Activated naive CD8-positive, alpha-beta T cell treated with anti-CD3 and anti-CD28 coated beads for 36 hours (primary cell): Measurements from ENCODE around the gene TRAPPC5. TPM values are rescaled to one million over a fixed set of nuclear protein-coding genes. Genes with fewer than 3 reads are reported as not detected.
A peak's percentile ranks its signal among the peaks of the same experiment; 100 is the strongest.
"Not testable (repeated sequence)": the region's sequence is repeated elsewhere in the genome, so short reads cannot be mapped to it uniquely, and the experiment has no call there.

ENCODE experiments used
- DNase-seq: peaks from one replicate; pipeline ENCODE4 v3.0.0; 2021
- H3K27ac Mint-ChIP-seq: one replicate; pipeline ENCODE4 v1.8.0; 2022; ENCODE audit warnings: mild to moderate bottlenecking, moderate library complexity, mixed read lengths
- H3K27me3 Mint-ChIP-seq: one replicate; pipeline ENCODE4 v1.8.0; 2022; ENCODE audit warnings: mild to moderate bottlenecking, mixed read lengths
- H3K36me3 Mint-ChIP-seq: one replicate; pipeline ENCODE4 v1.8.0; 2021; ENCODE audit warnings: mild to moderate bottlenecking, mixed read lengths
- H3K4me1 Mint-ChIP-seq: one replicate; pipeline ENCODE4 v1.8.0; 2021; ENCODE audit warnings: mixed read lengths
- H3K4me3 Mint-ChIP-seq: one replicate; pipeline ENCODE4 v1.8.0; 2022; ENCODE audit warnings: mild to moderate bottlenecking, moderate library complexity, mixed read lengths
- H3K9me3 Mint-ChIP-seq: one replicate; pipeline ENCODE4 v1.8.0; 2022; ENCODE audit warnings: mixed read lengths
- total RNA-seq, 2 experiments: library from RNA; stranded (reverse); gene quantifications; one replicate each; pipeline ENCODE4 v1.2.3, GENCODE V29; 2021

TRAPPC5 gene
- total RNA-seq, 2 experiments from 2014 or later, result 83.3 to 83.8 TPM

DNA sequence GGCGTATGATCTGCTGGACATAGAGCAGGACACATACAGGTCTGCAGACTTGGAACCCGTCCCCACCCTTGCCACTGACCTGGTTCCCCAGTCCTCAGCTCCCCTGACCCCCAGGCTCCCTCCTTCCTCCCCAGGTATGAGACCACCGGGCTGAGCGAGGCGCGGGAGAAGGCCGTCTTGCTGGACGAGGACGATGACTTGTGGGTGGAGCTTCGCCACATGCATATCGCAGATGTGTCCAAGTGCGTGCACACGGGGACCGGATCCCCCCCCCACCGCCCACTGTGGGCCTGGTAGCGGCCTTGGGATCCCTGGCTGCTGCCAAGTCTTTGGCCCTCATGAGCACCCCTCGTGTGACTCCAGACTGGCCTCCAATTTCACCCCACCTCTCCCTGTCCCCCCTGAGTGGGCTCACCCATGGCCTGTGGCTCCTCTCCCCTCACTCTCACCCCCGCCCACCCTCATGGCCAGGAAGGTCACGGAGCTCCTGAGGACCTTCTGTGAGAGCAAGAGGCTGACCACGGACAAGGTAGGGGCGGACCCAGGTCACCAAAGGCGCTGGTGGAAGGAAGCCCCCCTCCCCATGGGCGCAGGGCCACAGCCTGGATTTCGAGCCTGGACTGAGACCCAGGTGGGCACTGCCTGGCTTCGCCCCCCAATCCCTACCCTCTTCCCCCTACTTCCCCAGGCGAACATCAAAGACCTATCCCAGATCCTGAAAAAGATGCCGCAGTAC, 38.2 kb upstream of the TRAPPC5 start:
- Mint-ChIP-seq H3K9me3 (no peaks in the 10 kb centered on the region), H3K4me3 (no peak overlapping the region), H3K4me1 (peaks cover 8% of the 10 kb centered on the region), H3K27ac (no peak overlapping the region), H3K36me3 (peaks cover 11% of the 10 kb centered on the region), H3K27me3 (no peaks in the 10 kb centered on the region)
- no peak for DNase-seq

DNA sequence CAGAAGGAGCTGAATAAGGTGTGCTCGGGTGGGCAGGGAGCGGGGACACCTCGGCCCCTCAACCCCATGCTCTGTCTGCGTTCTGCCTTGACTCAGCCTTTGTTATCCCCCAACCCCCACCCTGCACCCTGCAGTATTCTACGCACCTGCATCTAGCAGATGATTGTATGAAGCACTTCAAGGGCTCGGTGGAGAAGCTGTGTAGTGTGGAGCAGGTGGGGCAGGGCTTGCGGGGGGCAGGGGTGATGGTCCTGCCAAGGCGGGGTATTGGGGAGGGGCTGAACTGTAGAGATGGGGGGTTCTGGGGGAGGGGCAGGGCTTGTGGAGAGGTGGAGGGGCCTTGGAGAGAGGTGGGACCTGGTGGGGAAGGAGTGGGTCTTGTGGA, 37.6 kb upstream of the TRAPPC5 start:
- Mint-ChIP-seq H3K9me3 (no peaks in the 10 kb centered on the region), H3K27ac (no peak overlapping the region), H3K36me3 (peaks cover 11% of the 10 kb centered on the region)

DNA sequence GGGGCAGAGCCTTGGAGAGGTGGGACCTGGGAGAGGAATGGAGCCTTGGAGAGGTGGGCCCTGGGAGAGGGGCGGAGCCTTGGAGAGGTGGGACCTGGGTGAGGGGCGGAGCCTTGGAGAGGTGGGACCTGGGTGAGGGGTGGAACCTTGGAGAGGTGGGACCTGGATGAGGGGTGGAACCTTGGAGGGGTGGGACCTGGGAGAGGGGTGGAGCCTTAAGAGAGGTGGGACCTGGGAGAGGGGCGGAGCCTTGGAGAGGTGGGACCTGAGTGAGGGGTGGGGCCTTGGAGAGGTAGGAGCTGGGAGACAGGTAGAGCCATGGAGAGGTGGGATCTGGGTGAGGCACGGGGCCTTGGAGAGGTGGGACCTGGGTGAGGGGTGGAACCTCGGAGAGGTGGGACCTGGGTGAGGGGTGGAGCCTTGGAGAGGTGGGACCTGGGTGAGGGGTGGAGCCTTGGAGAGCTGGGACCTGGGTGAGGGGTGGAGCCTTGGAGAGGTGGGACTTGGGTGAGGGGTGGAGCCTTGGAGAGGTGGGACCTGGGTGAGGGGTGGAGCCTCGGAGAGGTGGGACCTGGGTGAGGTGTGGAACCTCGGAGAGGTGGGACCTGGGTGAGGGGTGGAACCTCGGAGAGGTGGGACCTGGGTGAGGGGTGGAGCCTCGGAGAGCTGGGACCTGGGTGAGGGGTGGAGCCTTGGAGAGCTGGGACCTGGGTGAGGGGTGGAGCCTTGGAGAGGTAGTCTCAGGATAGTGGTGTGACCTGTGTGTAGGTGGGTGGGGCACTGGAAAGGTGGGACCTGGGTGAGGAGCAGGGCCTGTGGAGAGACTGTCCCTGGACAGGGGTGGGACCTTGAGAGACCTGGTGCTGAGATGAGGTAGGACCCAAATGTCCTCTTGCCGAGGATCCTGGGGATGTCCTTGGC, 36.7 kb upstream of the TRAPPC5 start:
- not testable (repeated sequence) for H3K9me3 Mint-ChIP-seq
- H3K36me3 Mint-ChIP-seq, result peaks cover 11% of the 10 kb centered on the region

More for the DNA sequence above, 37.6 kb upstream of the TRAPPC5 start:
- Mint-ChIP-seq H3K27me3 (no peaks in the 10 kb centered on the region), H3K4me3 (no peak overlapping the region), H3K4me1 (peaks cover 5% of the 10 kb centered on the region)
- no peak for DNase-seq

DNA sequence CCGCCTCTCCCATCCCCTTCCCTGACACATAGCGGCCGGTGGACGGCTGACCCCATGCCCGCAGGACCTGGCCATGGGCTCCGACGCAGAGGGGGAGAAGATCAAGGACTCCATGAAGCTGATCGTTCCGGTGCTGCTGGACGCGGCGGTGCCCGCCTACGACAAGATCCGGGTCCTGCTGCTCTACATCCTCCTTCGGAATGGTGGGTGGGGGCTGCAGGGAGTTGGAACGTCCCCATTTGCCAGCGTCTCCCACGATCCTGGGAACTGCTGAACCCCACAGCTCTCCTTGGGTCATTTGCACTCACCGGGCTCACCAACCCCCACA, 36.1 kb upstream of the TRAPPC5 start:
- no peaks in the 10 kb centered on the region for H3K9me3 Mint-ChIP-seq
- DNase-seq, result no peak
- H3K4me3 Mint-ChIP-seq, result no peak overlapping the region
- H3K36me3 Mint-ChIP-seq, result peaks cover 11% of the 10 kb centered on the region
- H3K4me1 Mint-ChIP-seq, result peaks cover 5% of the 10 kb centered on the region
- H3K27ac Mint-ChIP-seq, result no peak overlapping the region
- H3K27me3 Mint-ChIP-seq, result no peaks in the 10 kb centered on the region

More for the DNA sequence above, 36.7 kb upstream of the TRAPPC5 start:
- H3K4me3 Mint-ChIP-seq, H3K4me1 Mint-ChIP-seq, H3K27ac Mint-ChIP-seq, H3K27me3 Mint-ChIP-seq: not testable (repeated sequence)
- DNase-seq, result peak; percentile 35

DNA sequence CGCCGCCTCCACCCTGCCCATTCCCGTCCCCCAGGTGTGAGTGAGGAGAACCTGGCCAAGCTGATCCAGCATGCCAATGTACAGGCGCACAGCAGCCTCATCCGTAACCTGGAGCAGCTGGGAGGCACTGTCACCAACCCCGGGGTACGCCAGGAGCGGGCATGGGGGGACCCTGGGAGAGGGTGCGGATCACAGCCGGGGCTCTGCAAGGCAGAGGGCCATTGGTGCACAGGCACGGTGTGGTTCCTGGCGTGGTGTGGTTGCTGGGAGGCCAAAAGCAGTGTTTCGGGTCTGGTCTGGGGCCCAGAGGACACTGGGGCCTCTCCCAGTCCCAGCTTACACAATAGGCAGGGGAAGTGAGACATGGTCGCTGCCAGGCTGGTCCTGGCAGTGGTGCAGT, 35.5 kb upstream of the TRAPPC5 start:
- peaks cover 4% of the 10 kb centered on the region for H3K36me3 Mint-ChIP-seq
- no peaks in the 10 kb centered on the region for H3K9me3 Mint-ChIP-seq
- peaks cover 2% of the 10 kb centered on the region for H3K4me1 Mint-ChIP-seq
- no peak for DNase-seq
- H3K27me3 Mint-ChIP-seq, result no peaks in the 10 kb centered on the region
- no peak overlapping the region for H3K4me3 Mint-ChIP-seq
- H3K27ac Mint-ChIP-seq, result no peak overlapping the region

DNA sequence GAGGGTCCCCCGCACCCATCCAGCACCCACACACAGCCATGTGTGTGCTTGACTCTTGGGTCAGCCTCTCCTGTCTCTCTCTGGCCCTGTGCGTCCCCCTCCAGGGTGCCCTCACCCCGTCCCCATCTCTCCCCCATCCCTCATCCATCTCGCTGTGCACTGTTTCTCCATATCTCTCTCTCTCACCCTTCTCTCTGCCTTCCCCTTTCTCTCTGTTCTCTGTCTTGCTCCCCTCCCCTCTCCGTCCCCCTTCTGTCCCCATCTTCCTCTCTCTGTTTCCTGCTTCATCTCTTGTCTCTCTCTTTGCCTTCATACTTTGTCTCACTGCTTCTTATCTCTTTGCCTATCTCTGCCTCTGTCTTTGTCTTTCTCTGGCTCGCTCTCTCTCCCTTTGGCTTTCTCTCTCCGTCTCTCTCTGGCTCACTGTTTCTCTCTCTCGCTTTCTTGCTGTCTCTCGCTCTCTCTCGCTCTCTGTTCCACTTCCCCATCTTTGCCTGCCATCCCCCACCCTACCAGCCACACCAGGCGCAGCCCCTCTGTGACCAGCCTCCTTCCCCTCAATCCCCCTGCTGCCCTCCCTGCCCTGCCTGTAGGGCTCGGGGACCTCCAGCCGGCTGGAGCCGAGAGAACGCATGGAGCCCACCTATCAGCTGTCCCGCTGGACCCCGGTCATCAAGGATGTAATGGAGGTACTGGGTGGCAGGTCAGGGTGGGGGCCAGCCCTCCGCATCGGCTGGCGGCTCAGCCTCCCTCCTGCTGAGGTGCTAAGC, 34.8 kb upstream of the TRAPPC5 start:
- DNase-seq, result no peak
- Mint-ChIP-seq H3K27me3 (no peaks in the 10 kb centered on the region), H3K36me3 (peaks cover 4% of the 10 kb centered on the region), H3K9me3 (no peaks in the 10 kb centered on the region), H3K27ac (no peak overlapping the region), H3K4me3 (no peak overlapping the region), H3K4me1 (peaks cover 2% of the 10 kb centered on the region)

DNA sequence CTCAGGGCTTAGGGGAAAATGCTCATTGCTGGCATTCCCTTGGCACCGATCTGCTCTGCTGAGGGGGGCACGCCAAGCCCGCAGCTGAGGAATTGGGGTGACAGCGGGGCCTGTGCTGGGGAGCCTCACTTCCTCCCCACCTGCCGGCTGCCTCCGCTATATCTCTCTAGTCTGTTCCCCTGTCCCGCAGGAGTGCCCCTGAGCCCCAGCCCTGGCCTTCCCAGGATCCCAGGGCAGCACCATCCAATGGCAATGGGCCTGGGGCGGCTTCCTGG, 34.3 kb upstream of the TRAPPC5 start:
- no peaks in the 10 kb centered on the region for H3K9me3 Mint-ChIP-seq
- no peak overlapping the region for H3K4me3 Mint-ChIP-seq
- H3K27me3 Mint-ChIP-seq, result no peaks in the 10 kb centered on the region
- H3K4me1 Mint-ChIP-seq, result peaks cover 2% of the 10 kb centered on the region
- DNase-seq, result no peak
- peaks cover 4% of the 10 kb centered on the region for H3K36me3 Mint-ChIP-seq
- no peak overlapping the region for H3K27ac Mint-ChIP-seq

DNA sequence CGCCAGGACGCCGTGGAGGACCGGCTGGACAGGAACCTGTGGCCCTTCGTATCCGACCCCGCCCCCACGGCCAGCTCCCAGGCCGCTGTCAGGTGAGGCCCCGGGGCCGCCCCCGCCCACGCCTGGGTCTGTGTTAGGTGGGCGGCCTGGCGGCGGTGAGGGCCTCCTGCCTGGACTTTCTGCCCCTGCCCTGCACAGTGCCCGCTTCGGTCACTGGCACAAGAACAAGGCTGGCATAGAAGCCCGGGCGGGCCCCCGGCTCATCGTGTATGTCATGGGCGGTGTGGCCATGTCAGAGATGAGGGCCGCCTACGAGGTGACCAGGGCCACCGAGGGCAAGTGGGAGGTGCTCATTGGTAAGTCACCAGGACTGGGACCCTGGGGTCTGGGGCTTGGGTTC, 33.5 kb upstream of the TRAPPC5 start:
- peaks cover 3% of the 10 kb centered on the region for H3K27me3 Mint-ChIP-seq
- no peak overlapping the region for H3K27ac Mint-ChIP-seq
- no peaks in the 10 kb centered on the region for H3K9me3 Mint-ChIP-seq
- no peak for DNase-seq
- H3K36me3 Mint-ChIP-seq, result peaks cover 4% of the 10 kb centered on the region
- no peak overlapping the region for H3K4me3 Mint-ChIP-seq
- H3K4me1 Mint-ChIP-seq, result peaks cover 4% of the 10 kb centered on the region

DNA sequence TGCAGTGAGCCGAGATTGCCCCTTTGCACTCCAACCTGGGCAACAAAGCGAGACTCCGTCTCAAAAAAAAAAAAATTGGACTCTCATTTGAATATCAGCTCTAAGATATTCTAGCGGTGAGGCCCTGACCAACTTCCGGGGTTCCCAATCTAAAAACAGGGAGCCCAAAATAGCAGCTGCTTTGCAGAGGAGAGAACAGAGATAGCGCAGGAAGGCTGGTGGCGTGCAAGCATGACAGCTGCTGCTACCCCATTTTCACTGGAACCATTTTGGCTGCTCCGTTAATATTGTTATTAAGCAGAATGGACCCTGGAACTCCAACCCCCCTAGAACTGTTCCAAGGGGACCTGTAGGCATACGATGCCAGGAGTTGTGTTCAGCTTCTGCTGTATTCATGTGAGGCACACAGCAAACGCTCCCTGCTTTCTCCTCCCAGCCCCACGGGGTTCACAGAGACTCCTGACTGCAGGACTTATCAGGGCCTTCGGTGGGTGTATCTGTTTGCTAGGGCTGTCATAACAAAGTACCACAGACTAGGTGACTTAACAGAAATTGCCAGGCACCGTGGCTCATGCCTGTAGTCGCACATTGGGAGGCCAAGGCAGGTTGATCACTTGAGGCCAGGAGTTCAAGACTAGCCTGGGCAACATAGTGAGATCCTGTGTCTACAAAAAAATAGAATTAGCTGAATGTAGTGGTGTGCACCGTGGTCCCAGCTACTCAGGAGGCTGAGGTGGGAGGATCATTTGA, 32.2 kb upstream of the TRAPPC5 start:
- no peaks in the 10 kb centered on the region for H3K9me3 Mint-ChIP-seq
- H3K36me3 Mint-ChIP-seq, result peaks cover under 1% of the 10 kb centered on the region
- peaks cover 6% of the 10 kb centered on the region for H3K27me3 Mint-ChIP-seq
- H3K4me3 Mint-ChIP-seq, result no peak overlapping the region
- no peak for DNase-seq
- H3K4me1 Mint-ChIP-seq, result peaks cover 10% of the 10 kb centered on the region
- no peak overlapping the region for H3K27ac Mint-ChIP-seq

DNA sequence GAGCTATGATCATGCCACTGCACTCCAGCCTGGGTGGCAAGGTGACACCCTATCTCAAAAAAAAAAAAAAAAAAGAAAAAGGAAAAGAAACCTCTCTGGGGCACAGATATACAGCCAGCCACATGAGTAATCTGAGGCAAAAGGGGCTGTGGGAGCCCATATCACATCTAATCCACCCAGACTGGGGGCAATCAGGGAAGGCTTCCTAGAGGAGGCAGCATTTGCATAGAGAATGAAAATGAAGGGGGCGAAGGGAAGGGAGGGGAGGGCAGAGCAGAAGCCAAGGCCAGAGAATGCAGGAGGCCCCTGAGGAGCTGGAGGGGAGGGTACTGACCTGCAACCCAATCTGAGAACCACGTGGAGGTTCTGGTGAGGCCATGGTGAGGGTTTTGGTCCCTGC, 30.5 kb upstream of the TRAPPC5 start:
- Mint-ChIP-seq H3K27me3 (peaks cover 6% of the 10 kb centered on the region), H3K4me1 (peaks cover 10% of the 10 kb centered on the region), H3K4me3 (no peak overlapping the region), H3K36me3 (no peaks in the 10 kb centered on the region), H3K9me3 (no peaks in the 10 kb centered on the region), H3K27ac (no peak overlapping the region)
- no peak for DNase-seq

DNA sequence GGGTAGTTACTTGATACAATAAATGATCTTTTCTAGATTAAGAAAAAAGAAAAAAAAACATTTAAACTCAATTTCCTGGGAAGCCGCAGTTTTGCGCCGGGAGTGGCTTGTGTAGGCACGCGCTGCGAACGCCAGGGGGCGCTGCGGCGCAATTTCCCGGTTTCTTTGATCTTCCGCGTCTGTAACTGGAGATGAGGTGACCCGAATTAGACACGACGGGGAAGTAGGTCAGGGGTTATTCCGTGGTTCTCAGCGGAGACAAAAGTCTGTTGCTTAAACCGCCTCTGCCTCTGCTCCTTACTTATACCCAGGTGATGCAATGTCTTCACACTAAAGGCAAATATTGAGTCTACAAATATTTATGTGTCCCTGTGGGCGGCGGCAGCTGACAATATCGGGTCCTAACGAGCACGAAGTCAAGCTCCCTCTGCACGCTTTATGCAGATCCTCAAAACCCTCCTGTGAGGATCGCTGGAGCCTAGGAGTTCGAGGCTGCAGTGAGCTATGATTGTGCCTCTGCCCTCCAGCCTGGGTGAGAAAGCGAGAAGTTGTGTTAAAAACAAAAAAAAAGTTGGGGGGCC, 28.5 kb upstream of the TRAPPC5 start:
- peak overlapping the region; percentile 59 for H3K4me3 Mint-ChIP-seq
- no peaks in the 10 kb centered on the region for H3K36me3 Mint-ChIP-seq
- H3K9me3 Mint-ChIP-seq, result no peaks in the 10 kb centered on the region
- H3K27ac Mint-ChIP-seq, result peak overlapping the region; percentile 73
- peak; percentile 79 for DNase-seq
- peaks cover 6% of the 10 kb centered on the region for H3K27me3 Mint-ChIP-seq
- H3K4me1 Mint-ChIP-seq, result peaks cover 19% of the 10 kb centered on the region

DNA sequence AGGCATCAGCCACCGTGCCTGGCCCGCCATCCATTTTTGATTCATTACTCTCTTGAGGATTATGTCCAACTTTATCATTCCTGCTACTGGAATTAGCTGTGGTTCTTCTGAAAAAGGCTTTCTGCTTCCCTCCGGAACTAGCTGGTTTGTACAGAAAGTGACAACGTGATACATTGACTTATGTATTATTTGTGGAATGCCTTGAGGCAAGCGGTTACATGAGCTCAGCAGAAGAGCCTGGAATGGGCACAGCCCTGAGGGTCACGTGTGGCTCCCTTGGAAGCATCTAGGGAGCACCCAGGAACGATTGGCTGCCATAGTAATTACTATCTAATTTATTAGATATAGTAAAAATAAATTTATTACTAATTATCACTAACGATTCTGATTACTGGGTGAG, 26.2 kb upstream of the TRAPPC5 start:
- Mint-ChIP-seq H3K27me3 (peaks cover 6% of the 10 kb centered on the region), H3K36me3 (no peaks in the 10 kb centered on the region), H3K27ac (no peak overlapping the region), H3K4me3 (no peak overlapping the region), H3K4me1 (peaks cover 33% of the 10 kb centered on the region), H3K9me3 (no peaks in the 10 kb centered on the region)
- no peak for DNase-seq

DNA sequence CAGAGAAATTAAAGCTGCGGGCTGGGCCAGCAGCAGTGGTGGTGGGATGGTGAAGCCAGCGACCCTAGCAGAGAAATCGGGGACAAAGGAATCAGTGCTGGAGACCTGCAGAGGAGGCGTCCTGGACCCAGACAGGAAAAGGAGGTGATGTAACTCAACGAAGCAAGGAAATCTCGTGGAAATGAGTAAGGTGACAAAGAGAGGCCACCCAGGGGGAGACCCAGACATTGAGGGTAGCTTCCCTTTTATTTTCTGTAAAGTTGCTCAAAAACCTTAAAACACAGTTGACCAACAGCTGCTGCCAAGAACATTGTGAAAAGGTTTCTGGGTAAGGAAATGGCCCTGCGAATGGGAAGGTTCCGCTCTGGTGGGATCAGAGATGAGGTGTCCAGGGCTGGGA, 25.1 kb upstream of the TRAPPC5 start:
- H3K4me1 Mint-ChIP-seq, result peaks cover 33% of the 10 kb centered on the region
- no peaks in the 10 kb centered on the region for H3K36me3 Mint-ChIP-seq
- no peak for DNase-seq
- no peak overlapping the region for H3K4me3 Mint-ChIP-seq
- H3K27me3 Mint-ChIP-seq, result peaks cover 6% of the 10 kb centered on the region
- H3K27ac Mint-ChIP-seq, result no peak overlapping the region
- H3K9me3 Mint-ChIP-seq, result no peaks in the 10 kb centered on the region

DNA sequence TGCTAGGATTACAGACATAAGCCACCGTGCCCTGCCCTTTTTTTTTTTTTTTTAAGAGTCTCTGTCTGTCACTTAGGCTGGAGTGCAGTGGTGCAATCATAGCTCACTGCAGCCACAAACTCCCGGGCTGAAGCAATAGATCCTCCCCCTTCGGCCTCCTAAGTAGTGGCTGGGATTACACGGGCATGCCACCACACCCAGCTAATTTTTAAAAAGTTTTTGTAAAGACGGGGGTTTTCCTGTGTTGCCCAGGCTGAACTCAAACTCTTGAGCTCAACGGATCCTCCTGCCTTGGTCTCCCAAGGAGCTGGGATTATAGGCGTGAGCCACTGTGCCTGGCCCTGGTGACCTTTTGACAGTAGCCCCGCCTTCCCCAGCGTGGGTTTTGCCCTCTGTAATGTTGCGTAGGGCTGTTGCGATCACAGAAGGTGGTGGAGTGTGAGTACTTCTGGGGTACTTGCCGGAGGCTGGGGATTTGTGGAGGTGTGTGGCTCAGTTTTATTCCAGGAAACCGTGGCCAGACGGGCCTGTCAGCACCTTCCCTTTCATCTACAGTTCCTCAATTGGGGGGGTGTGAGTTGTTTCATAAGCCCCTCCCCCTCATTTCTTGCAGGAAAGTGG, 23.4 kb upstream of the TRAPPC5 start:
- Mint-ChIP-seq H3K4me1 (peaks cover 30% of the 10 kb centered on the region), H3K27ac (peak overlapping the region; percentile 87), H3K27me3 (peaks cover 2% of the 10 kb centered on the region), H3K36me3 (no peaks in the 10 kb centered on the region), H3K9me3 (no peaks in the 10 kb centered on the region), H3K4me3 (peak overlapping the region; percentile 1)
- peak; percentile 76 for DNase-seq
